Neural progenitor cell (in vitro differentiated cells): ENCODE measurements around the gene SCAMP1. TPM values are rescaled to one million over a fixed set of nuclear protein-coding genes. Genes with fewer than 3 reads are reported as not detected.
A peak's percentile ranks its signal among the peaks of the same experiment; 100 is the strongest.

Source experiments
- DNase-seq: peaks from one replicate; pipeline ENCODE4 v3.0.0-alpha.2; 2016; ENCODE audit warnings: low spot score
- H2AFZ ChIP-seq: fragments of 200-600 bp; sonication (generic); replicated peaks from 2 replicates; pipeline ENCODE4 v1.6.1; 2016; ENCODE audit warnings: antibody characterized with exemption
- H3F3A ChIP-seq: fragments of 200-600 bp; sonication (generic); 2 replicates; pipeline ENCODE4 v1.6.1; 2016; ENCODE audit warnings: antibody characterized with exemption, low read depth
- H3K27ac ChIP-seq: fragments of 200-600 bp; sonication (generic); 2 replicates; pipeline ENCODE4 v1.5.1; 2016; ENCODE audit warnings: mild to moderate bottlenecking
- H3K27me3 ChIP-seq: fragments of 200-600 bp; sonication (generic); 2 replicates; pipeline ENCODE4 v1.6.1; 2016; ENCODE audit warnings: mild to moderate bottlenecking, moderate library complexity
- H3K36me3 ChIP-seq: fragments of 200-600 bp; sonication (generic); 2 replicates; pipeline ENCODE4 v1.5.1; 2016
- H3K4me1 ChIP-seq: fragments of 200-600 bp; sonication (generic); 2 replicates; pipeline ENCODE4 v1.6.1; 2016; ENCODE audit warnings: mixed run types
- H3K4me2 ChIP-seq: fragments of 200-600 bp; sonication (generic); 2 replicates; pipeline ENCODE4 v1.6.1; 2016
- H3K4me3 ChIP-seq: fragments of 200-600 bp; sonication (generic); 2 replicates; pipeline ENCODE4 v1.5.1; 2016
- H3K79me2 ChIP-seq: fragments of 200-600 bp; sonication (generic); 2 replicates; pipeline ENCODE4 v1.6.1; 2016; ENCODE audit warnings: low read depth
- H3K9ac ChIP-seq: fragments of 200-600 bp; sonication (generic); 2 replicates; pipeline ENCODE4 v1.6.1; 2016
- H3K9me3 ChIP-seq: fragments of 200-600 bp; sonication (generic); 2 replicates; pipeline ENCODE4 v1.5.1; 2016; ENCODE audit warnings: low read depth
- H4K20me1 ChIP-seq: fragments of 200-600 bp; sonication (generic); 2 replicates; pipeline ENCODE4 v1.6.1; 2016; ENCODE audit warnings: low read depth
- H3K27ac Mint-ChIP-seq: 3 replicates; pipeline ENCODE4 v1.8.0; 2021; ENCODE audit warnings: mixed read lengths
- H3K27me3 Mint-ChIP-seq: 2 replicates; pipeline ENCODE4 v1.8.0; 2022; ENCODE audit warnings: low read depth, mild to moderate bottlenecking, inconsistent platforms, moderate library complexity, mixed read lengths; ENCODE audit not compliant: insufficient read depth
- H3K36me3 Mint-ChIP-seq: 3 replicates; pipeline ENCODE4 v1.8.0; 2021; ENCODE audit warnings: mixed read lengths
- H3K4me1 Mint-ChIP-seq: 3 replicates; pipeline ENCODE4 v1.8.0; 2021; ENCODE audit warnings: mixed read lengths
- H3K4me3 Mint-ChIP-seq: 3 replicates; pipeline ENCODE4 v1.8.0; 2021; ENCODE audit warnings: mild to moderate bottlenecking, moderate library complexity, mixed read lengths
- H3K9me3 Mint-ChIP-seq: 3 replicates; pipeline ENCODE4 v1.8.0; 2020; ENCODE audit warnings: mixed read lengths
- CTCF ChIP-seq: fragments of 200-600 bp; sonication (generic); IDR thresholded peaks from 2 replicates; pipeline ENCODE4 v1.5.1; 2017; ENCODE audit warnings: antibody characterized with exemption, mild to moderate bottlenecking
- EZH2 ChIP-seq: fragments of 200-600 bp; sonication (generic); IDR thresholded peaks from 2 replicates; pipeline ENCODE4 v1.6.1; 2017; ENCODE audit warnings: antibody characterized with exemption, mild to moderate bottlenecking, moderate library complexity
- EZH2phosphoT487 ChIP-seq: fragments of 200-600 bp; sonication (generic); IDR thresholded peaks from 2 replicates; pipeline ENCODE4 v1.6.1; 2017; ENCODE audit warnings: antibody characterized with exemption
- total RNA-seq: library from RNA; depleted of rRNA; stranded (reverse); fragments of >200 nt; gene quantifications from 2 replicates; pipeline ENCODE4 v1.2.3, GENCODE V29; 2015; ENCODE audit warnings: low replicate concordance

Gene SCAMP1
- total RNA-seq, 1 donor from 2014 or later: 110 TPM

GRCh38 chr5:78509884-78510769 lies 149.7 kb downstream of the SCAMP1 start:
- peaks cover 2% of the 10 kb centered on the region for H3K9me3 Mint-ChIP-seq
- Histone ChIP-seq H3K27me3 (peaks cover 5% of the 10 kb centered on the region), H3K4me1 (peaks cover 37% of the 10 kb centered on the region), H3K4me3 (peak overlapping the region; percentile 35), H2AFZ (peak overlapping the region; percentile 35), H3K36me3 (no peaks in the 10 kb centered on the region), H3K9ac (no peak overlapping the region), H3K27ac (no peak overlapping the region), H3K79me2 (no peaks in the 10 kb centered on the region), H3K9me3 (no peaks in the 10 kb centered on the region), H4K20me1 (peaks cover 29% of the 10 kb centered on the region), H3K4me2 (peak overlapping the region; percentile 74), H3F3A (peaks cover 7% of the 10 kb centered on the region)
- peaks cover 8% of the 10 kb centered on the region for H3K36me3 Mint-ChIP-seq
- H3K27ac Mint-ChIP-seq: no peak overlapping the region
- peak; percentile 70 for DNase-seq
- peaks cover 32% of the 10 kb centered on the region for H3K4me1 Mint-ChIP-seq
- no peak for TF ChIP-seq EZH2phosphoT487
- peak; percentile 43 for TF ChIP-seq CTCF
- TF ChIP-seq EZH2: peak; percentile 39
- no peak overlapping the region for H3K4me3 Mint-ChIP-seq
- no peaks in the 10 kb centered on the region for H3K27me3 Mint-ChIP-seq

GRCh38 chr5:78511121-78511906 lies 150.9 kb downstream of the SCAMP1 start:
- H3K4me3 Mint-ChIP-seq: no peak overlapping the region
- H3K4me3 ChIP-seq: no peak overlapping the region
- H3K9ac ChIP-seq: no peak overlapping the region
- H3K4me2 ChIP-seq: peak overlapping the region; percentile 74
- no peaks in the 10 kb centered on the region for H3K27me3 Mint-ChIP-seq
- no peak overlapping the region for H3K27ac Mint-ChIP-seq
- no peak overlapping the region for H3K27ac ChIP-seq
- peaks cover 29% of the 10 kb centered on the region for H3K4me1 Mint-ChIP-seq
- H2AFZ ChIP-seq: no peak overlapping the region
- peaks cover 35% of the 10 kb centered on the region for H3K4me1 ChIP-seq
- H3K36me3 Mint-ChIP-seq: peaks cover 13% of the 10 kb centered on the region
- TF ChIP-seq EZH2 (no peak), CTCF (no peak), EZH2phosphoT487 (no peak)
- H4K20me1 ChIP-seq: peaks cover 21% of the 10 kb centered on the region
- no peaks in the 10 kb centered on the region for H3K9me3 ChIP-seq
- no peaks in the 10 kb centered on the region for H3K36me3 ChIP-seq
- peaks cover 2% of the 10 kb centered on the region for H3K9me3 Mint-ChIP-seq
- peaks cover 7% of the 10 kb centered on the region for H3F3A ChIP-seq
- H3K79me2 ChIP-seq: no peaks in the 10 kb centered on the region
- no peak for DNase-seq
- H3K27me3 ChIP-seq: peaks cover 5% of the 10 kb centered on the region

GRCh38 chr5:78512435-78512834 lies 152.0 kb downstream of the SCAMP1 start:
- Mint-ChIP-seq H3K4me1 (peaks cover 27% of the 10 kb centered on the region), H3K27ac (no peak overlapping the region), H3K4me3 (no peak overlapping the region), H3K9me3 (peaks cover 2% of the 10 kb centered on the region), H3K36me3 (peaks cover 13% of the 10 kb centered on the region), H3K27me3 (no peaks in the 10 kb centered on the region)
- Histone ChIP-seq H3K27me3 (peaks cover 5% of the 10 kb centered on the region), H3K4me3 (no peak overlapping the region), H3K9me3 (no peaks in the 10 kb centered on the region), H3K9ac (no peak overlapping the region), H3K27ac (no peak overlapping the region), H4K20me1 (peaks cover 21% of the 10 kb centered on the region), H2AFZ (no peak overlapping the region), H3K4me1 (peaks cover 31% of the 10 kb centered on the region), H3K36me3 (no peaks in the 10 kb centered on the region), H3F3A (peaks cover 7% of the 10 kb centered on the region), H3K4me2 (no peak overlapping the region), H3K79me2 (no peaks in the 10 kb centered on the region)
- TF ChIP-seq EZH2phosphoT487 (no peak), EZH2 (no peak), CTCF (no peak)
- no peak for DNase-seq
